SJSA1 (cell line): ENCODE measurements around the gene PNMA6E. TPM values are rescaled to one million over a fixed set of nuclear protein-coding genes. Genes with fewer than 3 reads are reported as not detected.

ENCODE experiments used
- DNase-seq, 2 experiments: peaks; one replicate each; pipeline ENCODE4 v3.0.0-alpha.2; 2015 to 2020; ENCODE audit warnings: low spot score in 2 of 2, low read depth in 1 of 2
- H3K27ac ChIP-seq: fragments of 250-450 bp; sonication (Bioruptor Pico); 2 replicates; pipeline ENCODE4 v1.5.1; 2020; ENCODE audit warnings: mild to moderate bottlenecking, moderate library complexity
- H3K27me3 ChIP-seq: fragments of 250-450 bp; sonication (Bioruptor Pico); replicated peaks from 2 replicates; pipeline ENCODE4 v1.5.1; 2020; ENCODE audit warnings: mild to moderate bottlenecking, moderate library complexity
- H3K36me3 ChIP-seq: fragments of 250-450 bp; sonication (Bioruptor Pico); 2 replicates; pipeline ENCODE4 v1.5.1; 2020; ENCODE audit warnings: mild to moderate bottlenecking
- H3K4me1 ChIP-seq: fragments of 250-450 bp; sonication (Bioruptor Pico); replicated peaks from 2 replicates; pipeline ENCODE4 v1.6.1; 2021; ENCODE audit warnings: mild to moderate bottlenecking
- H3K4me3 ChIP-seq: fragments of 250-450 bp; sonication (Bioruptor Pico); 2 replicates; pipeline ENCODE4 v1.5.1; 2020; ENCODE audit warnings: mild to moderate bottlenecking
- H3K9me3 ChIP-seq: fragments of 250-450 bp; sonication (Bioruptor Pico); replicated peaks from 2 replicates; pipeline ENCODE4 v1.5.1; 2020; ENCODE audit warnings: mild to moderate bottlenecking
- total RNA-seq: library from RNA; depleted of rRNA; stranded (reverse); fragments of >200 nt; shearing (Covaris generic); gene quantifications from 2 replicates; pipeline ENCODE4 v1.2.3, GENCODE V29; 2014; rRNA removed

PNMA6E gene
- total RNA-seq, 1 experiment from 2014 or later = not detected

DNA sequence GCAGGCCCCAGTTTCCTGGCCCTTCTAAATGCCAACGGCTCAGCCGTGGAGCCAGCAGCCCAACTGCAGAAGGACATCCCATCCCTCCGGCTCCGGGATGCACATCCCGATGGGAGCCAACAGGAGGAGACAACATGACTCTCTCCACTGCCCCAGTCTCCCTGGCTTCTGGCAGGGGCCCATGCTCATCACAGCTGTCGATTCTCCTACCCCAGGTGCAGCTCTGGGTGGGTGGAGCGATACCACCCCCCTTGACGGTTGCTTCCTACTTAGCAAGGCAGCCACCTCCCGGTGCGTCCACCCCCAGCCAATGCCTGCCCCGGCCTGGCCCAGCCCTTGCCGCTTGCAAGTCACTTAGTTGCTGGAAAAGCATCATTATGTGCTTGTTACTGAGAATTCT is 47.7 kb downstream of the PNMA6E start:
- no peak overlapping the region for H3K4me3 ChIP-seq
- no peak for DNase-seq
- 0 out of 2 replicates have a peak, but pooled peaks cover 2% of the 10 kb centered on the region for H3K36me3 ChIP-seq
- H3K27ac ChIP-seq = no peak overlapping the region
- H3K4me1 ChIP-seq = no peaks in the 10 kb centered on the region
- no peaks in the 10 kb centered on the region for H3K27me3 ChIP-seq
- H3K9me3 ChIP-seq = no peaks in the 10 kb centered on the region

DNA sequence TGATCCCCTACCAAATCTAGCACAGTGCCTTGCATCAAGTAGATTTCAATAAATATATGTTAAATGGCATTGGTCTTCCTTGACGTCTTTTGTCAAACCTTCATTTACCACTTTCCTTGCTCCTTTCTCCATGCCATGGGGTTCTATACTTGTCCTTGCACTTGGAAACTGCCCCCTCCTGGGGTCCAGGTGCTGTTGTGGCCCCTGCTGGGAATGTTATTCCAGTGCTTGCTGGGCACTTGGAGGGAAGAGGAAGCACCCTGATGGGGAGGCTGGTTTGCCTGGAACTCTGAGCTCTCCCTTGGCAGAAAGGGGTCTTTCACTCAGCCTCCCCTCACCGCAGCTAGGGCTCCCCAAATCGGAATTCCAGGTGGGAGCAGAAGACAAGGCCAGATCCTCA is 48.3 kb downstream of the PNMA6E start:
- no peak for DNase-seq
- H3K27ac ChIP-seq = no peak overlapping the region
- H3K9me3 ChIP-seq = no peaks in the 10 kb centered on the region
- 0 out of 2 replicates have a peak, but pooled peaks cover 3% of the 10 kb centered on the region for H3K36me3 ChIP-seq
- no peaks in the 10 kb centered on the region for H3K27me3 ChIP-seq
- H3K4me3 ChIP-seq = no peak overlapping the region
- H3K4me1 ChIP-seq = no peaks in the 10 kb centered on the region

DNA sequence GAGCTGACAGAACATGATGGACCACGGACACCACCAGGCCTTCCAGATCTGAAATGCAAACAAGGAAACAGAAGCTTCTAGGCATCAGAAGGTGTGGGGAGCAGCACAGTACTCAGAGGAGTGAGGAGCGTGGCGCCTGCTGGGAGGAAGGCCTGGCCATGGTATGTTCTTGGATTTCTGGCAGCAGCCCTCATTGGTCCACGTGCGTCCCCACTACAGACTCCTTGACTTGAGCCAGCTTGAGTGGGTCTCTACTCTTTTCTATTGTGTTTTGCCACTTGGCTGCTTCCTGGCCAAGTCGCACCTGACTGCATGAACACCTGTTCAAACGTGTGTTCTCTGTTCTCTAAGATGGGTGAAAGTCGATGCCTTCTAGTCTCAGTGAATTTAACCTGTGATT is 49.2 kb downstream of the PNMA6E start:
- H3K27ac ChIP-seq = no peak overlapping the region
- 0 out of 2 replicates have a peak, but pooled peaks cover 8% of the 10 kb centered on the region for H3K36me3 ChIP-seq
- no peak for DNase-seq
- no peaks in the 10 kb centered on the region for H3K27me3 ChIP-seq
- no peaks in the 10 kb centered on the region for H3K4me1 ChIP-seq
- H3K9me3 ChIP-seq = no peaks in the 10 kb centered on the region
- no peak overlapping the region for H3K4me3 ChIP-seq

DNA sequence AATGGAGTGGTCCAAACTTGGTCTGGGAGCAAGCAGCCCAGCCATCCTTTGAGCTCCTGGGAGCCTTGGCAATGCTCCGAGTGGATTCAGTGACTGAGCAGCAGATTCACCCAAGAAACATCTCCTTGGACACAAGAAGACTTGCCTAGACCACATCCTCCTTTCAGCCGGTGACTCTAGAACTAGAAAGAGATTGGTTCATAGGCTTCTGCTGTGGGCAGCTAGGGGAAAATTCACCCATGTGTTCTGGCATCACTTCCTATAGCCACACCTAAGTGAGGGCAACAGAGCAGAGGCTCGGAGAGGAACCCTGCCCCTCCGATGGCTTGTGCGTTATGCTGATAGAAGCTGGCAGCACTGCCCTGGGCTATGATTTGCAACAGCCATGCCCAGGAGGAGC is 51.2 kb downstream of the PNMA6E start:
- no peaks in the 10 kb centered on the region for H3K27me3 ChIP-seq
- no peak overlapping the region for H3K27ac ChIP-seq
- no peaks in the 10 kb centered on the region for H3K9me3 ChIP-seq
- H3K36me3 ChIP-seq = peaks cover 8% of the 10 kb centered on the region; the same call in 1 of the 2 replicates
- H3K4me3 ChIP-seq = no peak overlapping the region
- no peaks in the 10 kb centered on the region for H3K4me1 ChIP-seq
- DNase-seq = no peak

DNA sequence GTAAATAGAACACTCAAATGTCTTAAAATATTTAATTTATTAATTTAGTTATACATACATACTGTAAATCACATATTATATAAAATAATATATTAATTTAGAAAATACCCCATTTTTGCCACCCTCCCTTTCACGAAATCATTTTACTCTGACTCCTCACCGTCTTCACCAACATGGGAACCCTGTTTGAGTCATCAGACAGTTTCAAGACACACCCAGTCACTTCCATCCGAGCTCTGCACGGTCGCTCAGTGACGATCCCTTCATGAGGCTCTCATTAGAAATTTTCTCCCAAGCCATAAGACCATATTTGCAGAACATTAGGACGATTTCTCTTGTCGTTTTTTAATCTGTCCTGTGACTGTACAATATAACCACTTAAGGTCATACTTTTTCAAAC is 52.7 kb downstream of the PNMA6E start:
- no peak for DNase-seq
- H3K4me1 ChIP-seq = no peaks in the 10 kb centered on the region
- no peak overlapping the region for H3K4me3 ChIP-seq
- no peaks in the 10 kb centered on the region for H3K27me3 ChIP-seq
- H3K27ac ChIP-seq = no peak overlapping the region
- peaks cover 8% of the 10 kb centered on the region; the same call in 1 of the 2 replicates for H3K36me3 ChIP-seq
- H3K9me3 ChIP-seq = no peaks in the 10 kb centered on the region

DNA sequence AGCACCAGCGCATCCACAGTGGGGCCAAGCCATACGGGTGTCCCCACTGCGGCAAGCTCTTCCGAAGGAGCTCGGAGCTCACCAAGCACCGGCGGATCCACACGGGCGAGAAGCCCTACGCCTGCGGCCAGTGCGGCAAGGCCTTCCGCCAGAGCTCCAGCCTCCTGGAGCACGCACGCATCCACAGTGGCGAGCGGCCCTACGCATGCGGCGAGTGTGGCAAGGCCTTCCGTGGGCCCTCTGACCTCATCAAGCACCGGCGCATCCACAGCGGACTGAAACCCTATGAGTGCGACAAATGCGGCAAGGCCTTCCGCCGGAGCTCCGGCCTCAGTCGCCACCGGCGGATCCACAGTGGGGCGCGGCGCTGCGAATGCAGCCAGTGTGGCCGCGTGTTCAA is 53.6 kb downstream of the PNMA6E start:
- Histone ChIP-seq H3K27ac (no peak overlapping the region), H3K9me3 (no peaks in the 10 kb centered on the region), H3K4me3 (no peak overlapping the region), H3K4me1 (no peaks in the 10 kb centered on the region), H3K27me3 (no peaks in the 10 kb centered on the region), H3K36me3 (peaks cover 8% of the 10 kb centered on the region; the same call in 1 of the 2 replicates)
- DNase-seq = no peak

Other genes with a start within 250 kb of the PNMA6E start
- not detected in 2 replicates for gene MAGEA1, start 222.1 kb downstream of the PNMA6E start, total RNA-seq
- not detected in 2 replicates for gene PNMA6F, start 79.6 kb downstream of the PNMA6E start, total RNA-seq
- 4.4 and 8.9 TPM in 2 replicates for gene ZNF275, start 67.2 kb downstream of the PNMA6E start, total RNA-seq
- gene ZFP92, start 10.1 kb upstream of the PNMA6E start, total RNA-seq = not detected in 2 replicates
- 0.39 TPM in 1 of 2 replicates, not detected in the other for gene TREX2, start 44.7 kb upstream of the PNMA6E start, total RNA-seq
- gene HAUS7, start 69.2 kb upstream of the PNMA6E start, total RNA-seq = 34.2 and 37.5 TPM in 2 replicates
- gene BGN, start 93.6 kb upstream of the PNMA6E start, total RNA-seq = 0.08 TPM in 1 of 2 replicates, not detected in the other
- not detected in 2 replicates for gene ATP2B3, start 116.3 kb upstream of the PNMA6E start, total RNA-seq
- gene CCNQ, start 197.8 kb upstream of the PNMA6E start, total RNA-seq = 39.9 and 49.3 TPM in 2 replicates
- 0.08 TPM in 1 of 2 replicates, not detected in the other for gene DUSP9, start 245.9 kb upstream of the PNMA6E start, total RNA-seq